ENCODE results near the gene PDE6H.
A peak's percentile ranks its signal among the peaks of the same experiment; 100 is the strongest.

Gene PDE6H

DNA sequence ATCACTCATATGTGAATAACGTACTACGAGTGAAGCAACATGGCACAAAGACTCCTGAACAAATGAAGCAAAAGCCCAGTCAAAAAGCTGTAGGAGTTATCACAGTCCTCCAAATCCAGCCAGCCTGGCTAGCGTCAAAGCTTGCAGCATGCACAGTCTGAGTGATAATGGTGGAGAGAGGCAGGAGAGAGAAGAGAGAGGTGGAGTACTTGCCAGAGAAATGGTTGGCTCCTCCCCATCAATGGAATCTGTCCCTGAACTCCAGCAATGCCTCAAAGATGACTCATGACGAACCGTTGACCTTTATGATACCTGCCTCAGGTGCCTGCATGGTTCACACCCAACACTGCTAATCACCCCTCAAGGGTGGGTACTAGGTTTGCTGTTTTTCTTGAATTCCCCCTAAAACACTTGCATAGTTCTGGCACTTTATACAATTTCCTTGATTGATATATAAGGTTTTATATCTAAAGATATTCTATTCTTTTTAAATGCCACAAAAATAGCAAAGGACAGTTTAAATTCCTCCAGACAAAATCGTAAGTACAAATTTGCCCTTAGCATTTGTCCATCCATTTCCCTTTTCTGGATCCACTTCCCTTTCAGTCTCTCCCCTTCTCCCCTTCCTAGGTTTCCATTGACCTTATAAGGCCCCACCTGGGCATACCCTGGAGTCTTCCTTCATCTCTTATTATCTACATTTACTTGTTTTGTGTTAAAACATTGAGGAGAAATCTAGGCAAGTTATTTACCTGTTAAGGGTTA, 21.7 kb upstream of the PDE6H start:
- H3K4me3 ChIP-seq (replicated peaks; ENCODE audit: low read depth, low read length), result no peak overlapping the region
- peak; percentile 67 for DNase-seq (ENCODE audit: low read depth)
- TF ChIP-seq, protein P1, sequence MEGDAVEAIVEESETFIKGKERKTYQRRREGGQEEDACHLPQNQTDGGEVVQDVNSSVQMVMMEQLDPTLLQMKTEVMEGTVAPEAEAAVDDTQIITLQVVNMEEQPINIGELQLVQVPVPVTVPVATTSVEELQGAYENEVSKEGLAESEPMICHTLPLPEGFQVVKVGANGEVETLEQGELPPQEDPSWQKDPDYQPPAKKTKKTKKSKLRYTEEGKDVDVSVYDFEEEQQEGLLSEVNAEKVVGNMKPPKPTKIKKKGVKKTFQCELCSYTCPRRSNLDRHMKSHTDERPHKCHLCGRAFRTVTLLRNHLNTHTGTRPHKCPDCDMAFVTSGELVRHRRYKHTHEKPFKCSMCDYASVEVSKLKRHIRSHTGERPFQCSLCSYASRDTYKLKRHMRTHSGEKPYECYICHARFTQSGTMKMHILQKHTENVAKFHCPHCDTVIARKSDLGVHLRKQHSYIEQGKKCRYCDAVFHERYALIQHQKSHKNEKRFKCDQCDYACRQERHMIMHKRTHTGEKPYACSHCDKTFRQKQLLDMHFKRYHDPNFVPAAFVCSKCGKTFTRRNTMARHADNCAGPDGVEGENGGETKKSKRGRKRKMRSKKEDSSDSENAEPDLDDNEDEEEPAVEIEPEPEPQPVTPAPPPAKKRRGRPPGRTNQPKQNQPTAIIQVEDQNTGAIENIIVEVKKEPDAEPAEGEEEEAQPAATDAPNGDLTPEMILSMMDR (IDR thresholded peaks at IDR 0.05; ENCODE audit: low read length, missing control alignments), result no peak

- H3K4me3 ChIP-seq (replicated peaks; ENCODE audit: low read depth, low read length), result no peak overlapping the region
- no peak for DNase-seq (ENCODE audit: low read depth)
- TF ChIP-seq, protein P1 (IDR thresholded peaks at IDR 0.05; ENCODE audit: low read length, missing control alignments), result no peak
These were observed 21.0 kb upstream of the PDE6H start for GRCh38 chr12:14951851-14952250.

GRCh38 chr12:14952299-14952921, 20.4 kb upstream of the PDE6H start:
- H3K4me3 ChIP-seq (replicated peaks; ENCODE audit: low read depth, low read length), result no peak overlapping the region
- TF ChIP-seq, protein P1 (IDR thresholded peaks at IDR 0.05; ENCODE audit: low read length, missing control alignments), result no peak
- peak; percentile 98 for DNase-seq (ENCODE audit: low read depth)

DNA sequence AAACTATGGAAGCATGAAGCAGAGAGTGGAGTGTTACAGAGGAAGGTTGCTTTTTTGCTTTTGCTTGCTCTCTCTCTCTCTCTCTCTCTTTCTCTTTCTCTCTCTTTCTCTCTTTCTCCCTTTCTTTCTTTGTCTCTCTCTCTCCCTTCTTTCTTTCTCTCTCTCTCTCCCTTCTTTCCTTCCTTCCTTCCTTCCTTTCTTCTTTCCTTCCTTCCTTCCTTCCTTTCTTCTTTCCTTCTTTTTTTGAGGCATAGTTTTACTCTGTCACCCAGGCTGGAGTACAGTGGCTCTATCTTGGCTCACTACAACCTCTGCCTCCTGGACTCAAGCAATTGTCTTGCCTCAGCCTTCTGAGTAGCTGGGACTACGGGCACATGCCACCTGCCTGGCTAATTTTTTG, 19.1 kb upstream of the PDE6H start:
- DNase-seq (ENCODE audit: low read depth), result no peak
- H3K4me3 ChIP-seq (replicated peaks; ENCODE audit: low read depth, low read length), result no peak overlapping the region
- TF ChIP-seq, protein P1 (IDR thresholded peaks at IDR 0.05; ENCODE audit: low read length, missing control alignments), result no peak

GRCh38 chr12:14954269-14954668, 18.6 kb upstream of the PDE6H start:
- TF ChIP-seq, protein P1 (IDR thresholded peaks at IDR 0.05; ENCODE audit: low read length, missing control alignments), result no peak
- H3K4me3 ChIP-seq (replicated peaks; ENCODE audit: low read depth, low read length), result no peak overlapping the region
- no peak for DNase-seq (ENCODE audit: low read depth)

- no peak overlapping the region for H3K4me3 ChIP-seq (replicated peaks; ENCODE audit: low read depth, low read length)
- no peak for DNase-seq (ENCODE audit: low read depth)
- TF ChIP-seq, protein P1 (IDR thresholded peaks at IDR 0.05; ENCODE audit: low read length, missing control alignments), result no peak
These were observed 16.6 kb upstream of the PDE6H start for GRCh38 chr12:14956024-14956891.
